ENCODE results near the gene GRPEL1. TPM values are rescaled to one million over a fixed set of nuclear protein-coding genes. Genes with fewer than 3 reads are reported as not detected.
"Not testable (repeated sequence)": the region's sequence is repeated elsewhere in the genome, so short reads cannot be mapped to it uniquely, and the experiment has no call there.

Gene GRPEL1
- total RNA-seq, 2 donors from 2014 or later: 18.5 to 25.5 TPM

DNA sequence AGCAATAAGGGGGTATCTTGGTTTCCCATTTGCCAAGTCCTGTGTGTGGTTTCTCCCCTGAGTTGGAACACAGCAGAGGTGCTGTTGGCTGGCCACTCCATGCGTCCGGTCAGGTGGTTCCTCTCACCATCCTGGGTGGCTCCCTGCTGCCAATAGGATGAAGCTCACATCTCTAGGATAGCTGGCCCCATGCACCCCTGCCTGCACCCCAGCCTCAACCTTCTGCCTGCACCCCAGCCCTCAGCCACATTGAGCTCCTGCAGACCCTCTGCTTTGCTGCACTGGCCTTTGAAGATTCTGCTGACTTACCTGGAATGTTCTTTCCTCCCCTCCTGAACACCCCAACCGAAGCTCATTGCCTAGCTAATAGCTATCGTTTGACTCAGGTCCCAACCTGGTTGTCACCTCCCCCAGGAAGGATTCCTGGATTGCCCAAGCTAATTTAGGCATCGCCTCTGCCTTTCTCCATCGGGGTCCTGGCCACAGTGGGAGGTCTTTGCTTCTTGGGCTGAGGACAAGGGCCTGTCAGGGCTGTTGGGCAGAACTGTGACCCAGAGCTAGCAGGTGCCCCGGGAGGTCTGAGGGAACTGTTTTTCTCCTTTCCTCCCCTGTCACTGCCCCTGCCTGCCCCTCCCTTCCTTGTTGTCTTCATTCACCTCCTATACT, 36.6 kb upstream of the GRPEL1 start:
- Mint-ChIP-seq H3K27me3 (ENCODE audit: insufficient read depth) (peaks cover 47% of the 10 kb centered on the region), H3K4me3 (no peak overlapping the region), H3K9me3 (no peaks in the 10 kb centered on the region), H3K27ac (no peak overlapping the region), H3K36me3 (ENCODE audit: low read depth) (no peaks in the 10 kb centered on the region), H3K4me1 (peaks cover 5% of the 10 kb centered on the region)
- TF ChIP-seq, protein P1, sequence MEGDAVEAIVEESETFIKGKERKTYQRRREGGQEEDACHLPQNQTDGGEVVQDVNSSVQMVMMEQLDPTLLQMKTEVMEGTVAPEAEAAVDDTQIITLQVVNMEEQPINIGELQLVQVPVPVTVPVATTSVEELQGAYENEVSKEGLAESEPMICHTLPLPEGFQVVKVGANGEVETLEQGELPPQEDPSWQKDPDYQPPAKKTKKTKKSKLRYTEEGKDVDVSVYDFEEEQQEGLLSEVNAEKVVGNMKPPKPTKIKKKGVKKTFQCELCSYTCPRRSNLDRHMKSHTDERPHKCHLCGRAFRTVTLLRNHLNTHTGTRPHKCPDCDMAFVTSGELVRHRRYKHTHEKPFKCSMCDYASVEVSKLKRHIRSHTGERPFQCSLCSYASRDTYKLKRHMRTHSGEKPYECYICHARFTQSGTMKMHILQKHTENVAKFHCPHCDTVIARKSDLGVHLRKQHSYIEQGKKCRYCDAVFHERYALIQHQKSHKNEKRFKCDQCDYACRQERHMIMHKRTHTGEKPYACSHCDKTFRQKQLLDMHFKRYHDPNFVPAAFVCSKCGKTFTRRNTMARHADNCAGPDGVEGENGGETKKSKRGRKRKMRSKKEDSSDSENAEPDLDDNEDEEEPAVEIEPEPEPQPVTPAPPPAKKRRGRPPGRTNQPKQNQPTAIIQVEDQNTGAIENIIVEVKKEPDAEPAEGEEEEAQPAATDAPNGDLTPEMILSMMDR (conservative IDR thresholded peaks at IDR 0.05): no peak
- Histone ChIP-seq H3K36me3 (ENCODE audit: control insufficient read depth, insufficient read depth, low read length) (no peaks in the 10 kb centered on the region), H3K4me1 (ENCODE audit: control insufficient read depth, insufficient read depth, low read length) (no peaks in the 10 kb centered on the region), H3K4me3 (ENCODE audit: low read length) (no peak overlapping the region), H3K27ac (ENCODE audit: low read depth, low read length) (no peak overlapping the region), H3K9me3 (ENCODE audit: control insufficient read depth, low read length) (no peaks in the 10 kb centered on the region), H3K9ac (ENCODE audit: extremely low read depth, low read length, poor library complexity, severe bottlenecking) (no peak overlapping the region), H3K27me3 (ENCODE audit: control insufficient read depth, insufficient read depth, low read length, poor library complexity, severe bottlenecking) (peaks cover 32% of the 10 kb centered on the region)
- 89 to 91% methylated on average over 6 to 7 of the region's 7 CpGs for WGBS, 2 experiments (ENCODE audit: insufficient coverage in 1 of 2, insufficient read length in 1 of 2)
- DNase-seq: peak; percentile 38

DNA sequence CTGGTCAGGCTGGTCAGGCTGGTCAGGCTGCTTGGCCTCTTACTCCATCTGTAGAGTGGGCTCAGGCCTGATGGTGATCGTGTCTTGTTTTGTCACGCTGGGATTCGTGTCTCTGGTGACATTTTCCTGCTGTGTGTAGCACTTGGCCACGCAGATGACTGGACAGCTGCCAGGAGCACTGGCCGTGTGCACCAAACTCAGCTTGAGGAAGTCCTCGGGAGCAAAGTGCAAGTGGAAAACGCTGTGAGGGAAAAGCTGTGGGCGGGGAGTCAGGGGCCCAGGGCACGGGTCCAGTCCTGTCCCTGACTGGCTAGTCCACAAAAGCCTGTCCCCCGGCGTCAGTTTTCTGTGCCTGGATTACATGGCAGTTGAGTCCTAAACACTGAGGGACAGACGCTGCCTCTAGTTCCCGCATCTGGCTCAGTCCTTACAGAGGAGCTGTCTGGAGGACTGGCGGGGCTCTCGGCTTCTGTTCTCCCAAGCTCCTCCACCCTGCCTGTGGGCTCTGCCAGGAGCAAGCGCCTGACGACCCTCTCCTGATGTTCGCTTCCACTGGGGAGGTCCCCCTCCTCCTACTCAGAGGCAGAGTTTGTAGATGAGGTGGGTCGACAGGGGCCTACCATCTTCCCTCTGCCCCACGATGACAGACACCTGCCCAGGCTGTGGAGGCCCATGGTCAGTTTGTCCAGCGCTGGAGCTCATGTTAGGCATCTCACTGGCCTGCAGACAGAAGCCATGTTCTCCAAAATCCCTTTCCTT, 35.9 kb upstream of the GRPEL1 start:
- Histone ChIP-seq H3K36me3 (ENCODE audit: control insufficient read depth, insufficient read depth, low read length) (no peaks in the 10 kb centered on the region), H3K9me3 (ENCODE audit: control insufficient read depth, low read length) (no peaks in the 10 kb centered on the region), H3K27ac (ENCODE audit: low read depth, low read length) (no peak overlapping the region), H3K27me3 (ENCODE audit: control insufficient read depth, insufficient read depth, low read length, poor library complexity, severe bottlenecking) (peaks cover 32% of the 10 kb centered on the region), H3K4me3 (ENCODE audit: low read length) (peak overlapping the region; percentile 84), H3K4me1 (ENCODE audit: control insufficient read depth, insufficient read depth, low read length) (no peaks in the 10 kb centered on the region), H3K9ac (ENCODE audit: extremely low read depth, low read length, poor library complexity, severe bottlenecking) (no peak overlapping the region)
- Mint-ChIP-seq H3K27me3 (ENCODE audit: insufficient read depth) (peaks cover 50% of the 10 kb centered on the region), H3K27ac (no peak overlapping the region), H3K4me3 (peak overlapping the region; percentile 73), H3K36me3 (ENCODE audit: low read depth) (no peaks in the 10 kb centered on the region), H3K9me3 (no peaks in the 10 kb centered on the region), H3K4me1 (peaks cover 5% of the 10 kb centered on the region)
- TF ChIP-seq, protein P1 (conservative IDR thresholded peaks at IDR 0.05): no peak
- DNase-seq: peak; percentile 62
- WGBS, 2 experiments (ENCODE audit: insufficient coverage in 1 of 2, insufficient read length in 1 of 2): 61 to 72% methylated on average over 15 to 21 of the region's 21 CpGs

- no peaks in the 10 kb centered on the region for H3K36me3 ChIP-seq (ENCODE audit: control insufficient read depth, insufficient read depth, low read length)
- 3 to 8% methylated on average over 17 to 35 of the region's 35 CpGs for WGBS, 2 experiments (ENCODE audit: insufficient coverage in 1 of 2, insufficient read length in 1 of 2)
- DNase-seq: peak; percentile 96
- peak overlapping the region; percentile 83 for H3K27ac Mint-ChIP-seq
- no peaks in the 10 kb centered on the region for H3K9me3 Mint-ChIP-seq
- no peak overlapping the region for H3K27ac ChIP-seq (ENCODE audit: low read depth, low read length)
- H3K4me3 ChIP-seq (ENCODE audit: low read length): peak overlapping the region; percentile 84
- H3K9me3 ChIP-seq (ENCODE audit: control insufficient read depth, low read length): no peaks in the 10 kb centered on the region
- TF ChIP-seq, protein P1 (conservative IDR thresholded peaks at IDR 0.05): no peak
- H3K27me3 Mint-ChIP-seq (ENCODE audit: insufficient read depth): peaks cover 56% of the 10 kb centered on the region
- no peaks in the 10 kb centered on the region for H3K36me3 Mint-ChIP-seq (ENCODE audit: low read depth)
- peak overlapping the region; percentile 27 for H3K9ac ChIP-seq (ENCODE audit: extremely low read depth, low read length, poor library complexity, severe bottlenecking)
- H3K27me3 ChIP-seq (ENCODE audit: control insufficient read depth, insufficient read depth, low read length, poor library complexity, severe bottlenecking): peaks cover 35% of the 10 kb centered on the region
- peak overlapping the region; percentile 73 for H3K4me3 Mint-ChIP-seq
- H3K4me1 Mint-ChIP-seq: peaks cover 5% of the 10 kb centered on the region
- no peaks in the 10 kb centered on the region for H3K4me1 ChIP-seq (ENCODE audit: control insufficient read depth, insufficient read depth, low read length)
Measured at GRCh38 chr4:7103031-7103606, 35.3 kb upstream of the GRPEL1 start.

- Histone ChIP-seq H3K27me3 (ENCODE audit: control insufficient read depth, insufficient read depth, low read length, poor library complexity, severe bottlenecking) (peaks cover 42% of the 10 kb centered on the region), H3K4me3 (ENCODE audit: low read length) (peak overlapping the region; percentile 84)
- not testable (repeated sequence) for H3K9me3 Mint-ChIP-seq; H3K4me1 Mint-ChIP-seq; H3K27ac Mint-ChIP-seq; H3K27ac ChIP-seq (ENCODE audit: low read depth, low read length); H3K4me1 ChIP-seq (ENCODE audit: control insufficient read depth, insufficient read depth, low read length); H3K9ac ChIP-seq (ENCODE audit: extremely low read depth, low read length, poor library complexity, severe bottlenecking); DNase-seq; H3K36me3 ChIP-seq (ENCODE audit: control insufficient read depth, insufficient read depth, low read length); H3K9me3 ChIP-seq (ENCODE audit: control insufficient read depth, low read length); H3K36me3 Mint-ChIP-seq (ENCODE audit: low read depth)
- Mint-ChIP-seq H3K27me3 (ENCODE audit: insufficient read depth) (peaks cover 62% of the 10 kb centered on the region), H3K4me3 (peak overlapping the region; percentile 73)
- WGBS, 2 experiments (ENCODE audit: insufficient coverage in 1 of 2, insufficient read length in 1 of 2): 79% methylated on average over 9 to 12 of the region's 12 CpGs
Measured at GRCh38 chr4:7102516-7102909, 34.6 kb upstream of the GRPEL1 start.

Measured in endodermal cell (in vitro differentiated cells).